ENCODE measurements around the gene FBXW4. TPM values are rescaled to one million over a fixed set of nuclear protein-coding genes. Genes with fewer than 3 reads are reported as not detected.
A peak's percentile ranks its signal among the peaks of the same experiment; 100 is the strongest.

Gene FBXW4
- polyA plus RNA-seq, 4 donors, result 27.1 to 49.1 (median 35.4) TPM

GRCh38 chr10:101611096-101611905 is 83.7 kb downstream of the FBXW4 start:
- no peak overlapping the region for H3K27ac ChIP-seq (ENCODE audit: low read depth in 1 of 3, low read length in 2 of 3)
- no peaks in the 10 kb centered on the region for H3K9me3 ChIP-seq (ENCODE audit: control insufficient read depth in 2 of 2, insufficient read depth in 1 of 2, low read depth in 1 of 2, low read length in 1 of 2)
- FAIRE-seq (no peak), DNase-seq (no peak)
- H3K4me1 ChIP-seq (ENCODE audit: control insufficient read depth in 3 of 3, insufficient read depth in 2 of 3, low read depth in 1 of 3, low read length in 2 of 3), result no peaks in the 10 kb centered on the region
- H3K4me3 ChIP-seq (ENCODE audit: low read depth in 1 of 3, low read length in 3 of 3), result no peak overlapping the region
- H3K27me3 ChIP-seq (ENCODE audit: control insufficient read depth in 3 of 3, insufficient read depth in 3 of 3, low read length in 3 of 3), result no peaks in the 10 kb centered on the region
- H3K36me3 ChIP-seq (ENCODE audit: control insufficient read depth in 3 of 3, insufficient read depth in 2 of 3, low read depth in 1 of 3, low read length in 3 of 3), result peaks cover 5 to 93% (median 8%) of the 10 kb centered on the region in 3 donors
- 77 to 85% (median 82%) methylated on average over 16 of the region's 16 CpGs for whole genome bisulfite sequencing, 3 donors

- no peaks in the 10 kb centered on the region for H3K27me3 ChIP-seq (ENCODE audit: control insufficient read depth in 3 of 3, insufficient read depth in 3 of 3, low read length in 3 of 3)
- no peak overlapping the region for H3K27ac ChIP-seq (ENCODE audit: low read depth in 1 of 3, low read length in 2 of 3)
- no peak for FAIRE-seq
- 85 to 96% (median 93%) methylated on average over 4 of the region's 4 CpGs for WGBS, 3 donors
- H3K9me3 ChIP-seq (ENCODE audit: control insufficient read depth in 2 of 2, insufficient read depth in 1 of 2, low read depth in 1 of 2, low read length in 1 of 2), result no peaks in the 10 kb centered on the region
- no peak for DNase-seq
- H3K36me3 ChIP-seq (ENCODE audit: control insufficient read depth in 3 of 3, insufficient read depth in 2 of 3, low read depth in 1 of 3, low read length in 3 of 3), result peaks cover 6 to 89% (median 8%) of the 10 kb centered on the region in 3 donors
- H3K4me1 ChIP-seq (ENCODE audit: control insufficient read depth in 3 of 3, insufficient read depth in 2 of 3, low read depth in 1 of 3, low read length in 2 of 3), result no peaks in the 10 kb centered on the region
- no peak overlapping the region for H3K4me3 ChIP-seq (ENCODE audit: low read depth in 1 of 3, low read length in 3 of 3)
Observed at GRCh38 chr10:101609481-101609880, 85.5 kb downstream of the FBXW4 start.

GRCh38 chr10:101607124-101607523 is 87.8 kb downstream of the FBXW4 start:
- Histone ChIP-seq H3K4me1 (ENCODE audit: control insufficient read depth in 3 of 3, insufficient read depth in 2 of 3, low read depth in 1 of 3, low read length in 2 of 3) (no peaks in the 10 kb centered on the region), H3K27ac (ENCODE audit: low read depth in 1 of 3, low read length in 2 of 3) (no peak overlapping the region), H3K27me3 (ENCODE audit: control insufficient read depth in 3 of 3, insufficient read depth in 3 of 3, low read length in 3 of 3) (no peaks in the 10 kb centered on the region), H3K4me3 (ENCODE audit: low read depth in 1 of 3, low read length in 3 of 3) (no peak overlapping the region), H3K9me3 (ENCODE audit: control insufficient read depth in 2 of 2, insufficient read depth in 1 of 2, low read depth in 1 of 2, low read length in 1 of 2) (no peaks in the 10 kb centered on the region), H3K36me3 (ENCODE audit: control insufficient read depth in 3 of 3, insufficient read depth in 2 of 3, low read depth in 1 of 3, low read length in 3 of 3) (peaks cover 6 to 77% (median 7%) of the 10 kb centered on the region in 3 donors)
- no peak for DNase-seq
- no peak for FAIRE-seq
- WGBS, 3 donors, result 62 to 90% (median 73%) methylated on average over 2 of the region's 2 CpGs

- FAIRE-seq (no peak), DNase-seq (peak; percentile 64 to 72)
- Histone ChIP-seq H3K4me3 (ENCODE audit: low read depth in 1 of 3, low read length in 3 of 3) (no peak overlapping the region), H3K9me3 (ENCODE audit: control insufficient read depth in 2 of 2, insufficient read depth in 1 of 2, low read depth in 1 of 2, low read length in 1 of 2) (no peaks in the 10 kb centered on the region), H3K27me3 (ENCODE audit: control insufficient read depth in 3 of 3, insufficient read depth in 3 of 3, low read length in 3 of 3) (no peaks in the 10 kb centered on the region), H3K4me1 (ENCODE audit: control insufficient read depth in 3 of 3, insufficient read depth in 2 of 3, low read depth in 1 of 3, low read length in 2 of 3) (no peaks in the 10 kb centered on the region), H3K36me3 (ENCODE audit: control insufficient read depth in 3 of 3, insufficient read depth in 2 of 3, low read depth in 1 of 3, low read length in 3 of 3) (peaks cover 2 to 53% (median 2%) of the 10 kb centered on the region in 3 donors), H3K27ac (ENCODE audit: low read depth in 1 of 3, low read length in 2 of 3) (no peak overlapping the region)
- 52 to 59% (median 52%) methylated on average over 6 of the region's 6 CpGs for WGBS, 3 donors
Observed at GRCh38 chr10:101602761-101603398, 92.1 kb downstream of the FBXW4 start.

GRCh38 chr10:101601541-101601940 is 93.4 kb downstream of the FBXW4 start:
- Histone ChIP-seq H3K4me3 (ENCODE audit: low read depth in 1 of 3, low read length in 3 of 3) (no peak overlapping the region), H3K27me3 (ENCODE audit: control insufficient read depth in 3 of 3, insufficient read depth in 3 of 3, low read length in 3 of 3) (no peaks in the 10 kb centered on the region), H3K9me3 (ENCODE audit: control insufficient read depth in 2 of 2, insufficient read depth in 1 of 2, low read depth in 1 of 2, low read length in 1 of 2) (no peaks in the 10 kb centered on the region), H3K4me1 (ENCODE audit: control insufficient read depth in 3 of 3, insufficient read depth in 2 of 3, low read depth in 1 of 3, low read length in 2 of 3) (no peaks in the 10 kb centered on the region), H3K36me3 (ENCODE audit: control insufficient read depth in 3 of 3, insufficient read depth in 2 of 3, low read depth in 1 of 3, low read length in 3 of 3) (peaks cover 2 to 43% (median 2%) of the 10 kb centered on the region in 3 donors), H3K27ac (ENCODE audit: low read depth in 1 of 3, low read length in 2 of 3) (no peak overlapping the region)
- FAIRE-seq (no peak), DNase-seq (no peak)
- WGBS, 3 donors, result 86 to 94% (median 94%) methylated on average over 1 of the region's 1 CpG

- 82 to 93% (median 87%) methylated on average over 14 of the region's 14 CpGs for WGBS, 3 donors
- FAIRE-seq (no peak), DNase-seq (no peak)
- H3K4me3 ChIP-seq (ENCODE audit: low read depth in 1 of 3, low read length in 3 of 3), result no peak overlapping the region
- peaks cover 0 to 23% (median 0%) of the 10 kb centered on the region in 3 donors for H3K36me3 ChIP-seq (ENCODE audit: control insufficient read depth in 3 of 3, insufficient read depth in 2 of 3, low read depth in 1 of 3, low read length in 3 of 3)
- no peaks in the 10 kb centered on the region for H3K27me3 ChIP-seq (ENCODE audit: control insufficient read depth in 3 of 3, insufficient read depth in 3 of 3, low read length in 3 of 3)
- peaks cover 0 to 3% (median 0%) of the 10 kb centered on the region in 3 donors for H3K4me1 ChIP-seq (ENCODE audit: control insufficient read depth in 3 of 3, insufficient read depth in 2 of 3, low read depth in 1 of 3, low read length in 2 of 3)
- no peak overlapping the region for H3K27ac ChIP-seq (ENCODE audit: low read depth in 1 of 3, low read length in 2 of 3)
- no peaks in the 10 kb centered on the region for H3K9me3 ChIP-seq (ENCODE audit: control insufficient read depth in 2 of 2, insufficient read depth in 1 of 2, low read depth in 1 of 2, low read length in 1 of 2)
Observed at GRCh38 chr10:101597091-101597900, 97.7 kb downstream of the FBXW4 start.

GRCh38 chr10:101595591-101596433 is 99.2 kb downstream of the FBXW4 start:
- Histone ChIP-seq H3K27me3 (ENCODE audit: control insufficient read depth in 3 of 3, insufficient read depth in 3 of 3, low read length in 3 of 3) (no peaks in the 10 kb centered on the region), H3K4me1 (ENCODE audit: control insufficient read depth in 3 of 3, insufficient read depth in 2 of 3, low read depth in 1 of 3, low read length in 2 of 3) (peaks cover 0 to 3% (median 0%) of the 10 kb centered on the region in 3 donors), H3K36me3 (ENCODE audit: control insufficient read depth in 3 of 3, insufficient read depth in 2 of 3, low read depth in 1 of 3, low read length in 3 of 3) (peaks cover 0 to 11% (median 0%) of the 10 kb centered on the region in 3 donors), H3K9me3 (ENCODE audit: control insufficient read depth in 2 of 2, insufficient read depth in 1 of 2, low read depth in 1 of 2, low read length in 1 of 2) (no peaks in the 10 kb centered on the region), H3K4me3 (ENCODE audit: low read depth in 1 of 3, low read length in 3 of 3) (no peak overlapping the region), H3K27ac (ENCODE audit: low read depth in 1 of 3, low read length in 2 of 3) (no peak overlapping the region)
- WGBS, 3 donors, result 75 to 84% (median 80%) methylated on average over 13 of the region's 13 CpGs
- no peak for FAIRE-seq
- DNase-seq, result no peak
